ENCODE data around the gene A1CF. TPM values are rescaled to one million over a fixed set of nuclear protein-coding genes. Genes with fewer than 3 reads are reported as not detected.

The A1CF gene
- total RNA-seq (2013; cell fraction: nucleolus; rRNA removed) = not detected in 2 replicates
- total RNA-seq (2014; rRNA removed) (not detected in 2 replicates), total RNA-seq (2014; rRNA removed; fragmentation: Illumina TruSeq; extraction: Trizol) (not detected in 2 replicates), total RNA-seq (2021) (0.08 and 0.10 TPM in 2 replicates), polyA plus RNA-seq (2011; rRNA removed) (not detected in 2 replicates), polyA plus RNA-seq (2014; fragmentation: Illumina TruSeq; extraction: Trizol) (not detected in 2 replicates), polyA plus RNA-seq (2014; fragmentation: Nextera tagmentation; extraction: Ambion mirVana) (not detected), polyA plus RNA-seq (2014; rRNA removed) (not detected in 2 replicates), polyA plus RNA-seq (2016; fragmentation: Nextera tagmentation; extraction: Ambion mirVana) (not detected), polyA minus RNA-seq (2011; rRNA and poly(A)+ RNA removed) (not detected in 2 replicates), Bru-seq, nascent RNA (percentile 8 among the genes with signal in this experiment), BruChase-seq, experiment 1, labeled RNA remaining after a 6-hour chase (percentile 8 among the genes with signal in this experiment), BruChase-seq, experiment 2, labeled RNA remaining after a 2-hour chase (percentile 10 among the genes with signal in this experiment)
- polyA plus RNA-seq (2011; ENCODE audit: low read depth) = not detected
- polyA plus RNA-seq (2011; cell fraction: cytosol; rRNA removed) = not detected in 2 replicates
- not detected in 2 replicates for polyA plus RNA-seq (2011; cell fraction: nucleus; rRNA removed)
- 0.05 TPM in 1 of 2 replicates, not detected in the other for polyA plus RNA-seq (2012)
- not detected in 2 replicates for polyA minus RNA-seq (2011; cell fraction: cytosol; rRNA and poly(A)+ RNA removed)
- not detected in 2 replicates for polyA minus RNA-seq (2011; cell fraction: nucleus; rRNA and poly(A)+ RNA removed)
- long read RNA-seq, experiment 1 = 0 reads
- long read RNA-seq, experiment 2 = 0 reads

- BruUV-seq (replicated peaks) = no TSS peak
- Histone ChIP-seq H4K20me1 (ENCODE audit: control insufficient read depth, insufficient read depth) (no peaks in the 10 kb centered on the region), H3K4me1 (ENCODE audit: control insufficient read depth, insufficient read depth, low read length) (no peaks in the 10 kb centered on the region), H3K4me2 (ENCODE audit: control insufficient read depth, insufficient read depth) (no peak within 1 kb of the TSS), H3K79me2 (ENCODE audit: control insufficient read depth, insufficient read depth, low read length) (no peaks in the 10 kb centered on the region), H2AFZ (ENCODE audit: control insufficient read depth, low read depth, low read length) (no peak within 1 kb of the TSS), H3K36me3 (ENCODE audit: control insufficient read depth in 2 of 2, insufficient read depth in 2 of 2, low read length in 1 of 2) (no peaks in the 10 kb centered on the region), H3K9me3 (replicated peaks; ENCODE audit: control insufficient read depth, insufficient read depth, low read length) (no peaks in the 10 kb centered on the region), H3K27me3 (replicated peaks in 1 of 2; ENCODE audit: control insufficient read depth in 2 of 2, insufficient read depth in 2 of 2, low read length in 1 of 2) (no peaks in the 10 kb centered on the region), H3K27ac (ENCODE audit: control insufficient read depth, insufficient read depth) (no peak within 1 kb of the TSS), H3K4me3 (no peak within 1 kb of the TSS), H3K9ac (ENCODE audit: control insufficient read depth, insufficient read depth, low read length) (no peak within 1 kb of the TSS)
- DNase-seq (ENCODE audit: low read depth, low spot score) (no peak), FAIRE-seq (no peak), ATAC-seq (no peak)
- intact Hi-C loops (cut with micrococcal nuclease; ENCODE audit: unreplicated experiment) (no loop called here), in situ Hi-C loops (cut with MboI) (no loop called here)
- ChIA-PET CTCF (interaction anchor here (0.8 to 1.1 kb wide), 2 partner anchors 12 to 60 kb away, joined by 3 read pairs; no protein-coding TSS in a partner anchor), RAD21 (ENCODE audit: unreplicated experiment) (no interaction called here), SMC1A (ENCODE audit: uncharacterized antibody, unreplicated experiment) (interaction anchor here (0.8 kb wide), 1 partner anchor 225 kb away, joined by 3 read pairs; no protein-coding TSS in a partner anchor), POLR2A (no interaction called here)
- 59% methylated on average over 7 of the region's 7 CpGs for WGBS (ENCODE audit: insufficient coverage, insufficient replicate concordance, low lambda C conversion rate, missing lambda C conversion rate)
- no peak for TF ChIP-seq SIN3A (IDR thresholded peaks at IDR 0.05; ENCODE audit: low read depth, low read length)
- no peak for TF ChIP-seq STAT1 (conservative IDR thresholded peaks at IDR 0.05)
- TF ChIP-seq POU2F2 (IDR thresholded peaks at IDR 0.05; ENCODE audit: borderline replicate concordance, low read depth, low read length) = no peak
- no peak for TF ChIP-seq GABPA (IDR thresholded peaks at IDR 0.05; ENCODE audit: low read depth)
- TF ChIP-seq NFYA (IDR thresholded peaks at IDR 0.05; ENCODE audit: borderline replicate concordance, low read depth, low read length) = no peak
These were observed at the start of gene A1CF for GRCh38 chr10:50885097-50885859. Gene A1CF, minus strand, starts transcription at chr10:50885627. Its CDS starts 25,687 bp downstream, at chr10:50859940.

Measured in GM12878 (cell line).